Measurements from ENCODE around the gene CNOT10. TPM values are rescaled to one million over a fixed set of nuclear protein-coding genes. Genes with fewer than 3 reads are reported as not detected.

Gene CNOT10
- total RNA-seq, 1 donor from 2014 or later = 35.5 TPM

GRCh38 chr3:32686713-32687112 is 1.7 kb downstream of the CNOT10 start:
- TF ChIP-seq CTCF (IDR thresholded peaks at IDR 0.05; ENCODE audit: partially characterized antibody, unreplicated experiment) = no peak
- Mint-ChIP-seq H3K36me3 (ENCODE audit: unreplicated experiment) (no peaks in the 10 kb centered on the region), H3K4me1 (ENCODE audit: low read depth, unreplicated experiment) (peaks cover 17% of the 10 kb centered on the region), H3K9me3 (ENCODE audit: unreplicated experiment) (peaks cover 4% of the 10 kb centered on the region), H3K27ac (ENCODE audit: unreplicated experiment) (peak overlapping the region; percentile 20), H3K4me3 (ENCODE audit: unreplicated experiment) (peak overlapping the region; percentile 96), H3K27me3 (ENCODE audit: unreplicated experiment) (peaks cover 5% of the 10 kb centered on the region)
- no peak for DNase-seq

GRCh38 chr3:32691847-32692246 is 6.9 kb downstream of the CNOT10 start:
- Mint-ChIP-seq H3K4me3 (ENCODE audit: unreplicated experiment) (no peak overlapping the region), H3K4me1 (ENCODE audit: low read depth, unreplicated experiment) (peaks cover 3% of the 10 kb centered on the region), H3K9me3 (ENCODE audit: unreplicated experiment) (no peaks in the 10 kb centered on the region), H3K36me3 (ENCODE audit: unreplicated experiment) (no peaks in the 10 kb centered on the region), H3K27me3 (ENCODE audit: unreplicated experiment) (peaks cover 5% of the 10 kb centered on the region), H3K27ac (ENCODE audit: unreplicated experiment) (no peak overlapping the region)
- no peak for DNase-seq
- no peak for TF ChIP-seq CTCF (IDR thresholded peaks at IDR 0.05; ENCODE audit: partially characterized antibody, unreplicated experiment)

- H3K4me3 Mint-ChIP-seq (ENCODE audit: unreplicated experiment) = no peak overlapping the region
- TF ChIP-seq CTCF (IDR thresholded peaks at IDR 0.05; ENCODE audit: partially characterized antibody, unreplicated experiment) = no peak
- H3K27me3 Mint-ChIP-seq (ENCODE audit: unreplicated experiment) = peaks cover 3% of the 10 kb centered on the region
- no peaks in the 10 kb centered on the region for H3K36me3 Mint-ChIP-seq (ENCODE audit: unreplicated experiment)
- no peak for DNase-seq
- no peaks in the 10 kb centered on the region for H3K4me1 Mint-ChIP-seq (ENCODE audit: low read depth, unreplicated experiment)
- H3K9me3 Mint-ChIP-seq (ENCODE audit: unreplicated experiment) = no peaks in the 10 kb centered on the region
- H3K27ac Mint-ChIP-seq (ENCODE audit: unreplicated experiment) = no peak overlapping the region
Measured at GRCh38 chr3:32696523-32696922, 11.5 kb downstream of the CNOT10 start.

GRCh38 chr3:32698506-32698905 is 13.5 kb downstream of the CNOT10 start:
- Mint-ChIP-seq H3K27me3 (ENCODE audit: unreplicated experiment) (peaks cover 4% of the 10 kb centered on the region), H3K4me1 (ENCODE audit: low read depth, unreplicated experiment) (peaks cover 3% of the 10 kb centered on the region), H3K27ac (ENCODE audit: unreplicated experiment) (no peak overlapping the region), H3K9me3 (ENCODE audit: unreplicated experiment) (no peaks in the 10 kb centered on the region), H3K36me3 (ENCODE audit: unreplicated experiment) (no peaks in the 10 kb centered on the region), H3K4me3 (ENCODE audit: unreplicated experiment) (no peak overlapping the region)
- no peak for TF ChIP-seq CTCF (IDR thresholded peaks at IDR 0.05; ENCODE audit: partially characterized antibody, unreplicated experiment)
- DNase-seq = no peak

GRCh38 chr3:32699429-32699828 is 14.4 kb downstream of the CNOT10 start:
- no peak overlapping the region for H3K27ac Mint-ChIP-seq (ENCODE audit: unreplicated experiment)

More at GRCh38 chr3:32699429-32699828, 14.4 kb downstream of the CNOT10 start:
- Mint-ChIP-seq H3K27me3 (ENCODE audit: unreplicated experiment) (peaks cover 4% of the 10 kb centered on the region), H3K36me3 (ENCODE audit: unreplicated experiment) (no peaks in the 10 kb centered on the region), H3K4me1 (ENCODE audit: low read depth, unreplicated experiment) (peaks cover 5% of the 10 kb centered on the region), H3K4me3 (ENCODE audit: unreplicated experiment) (no peak overlapping the region), H3K9me3 (ENCODE audit: unreplicated experiment) (no peaks in the 10 kb centered on the region)
- TF ChIP-seq CTCF (IDR thresholded peaks at IDR 0.05; ENCODE audit: partially characterized antibody, unreplicated experiment) = no peak
- DNase-seq = no peak

All from glutamatergic neuron (in vitro differentiated cells).